ENCODE results near the gene TBC1D8. TPM values are rescaled to one million over a fixed set of nuclear protein-coding genes. Genes with fewer than 3 reads are reported as not detected.

TBC1D8 gene
- total and polyA plus RNA-seq, 2 of the 13 experiments (the other 11 are each of a cell fraction or from before 2014, with no cell fraction given): 45.1 to 95.4 TPM

- TF ChIP-seq, protein P1, sequence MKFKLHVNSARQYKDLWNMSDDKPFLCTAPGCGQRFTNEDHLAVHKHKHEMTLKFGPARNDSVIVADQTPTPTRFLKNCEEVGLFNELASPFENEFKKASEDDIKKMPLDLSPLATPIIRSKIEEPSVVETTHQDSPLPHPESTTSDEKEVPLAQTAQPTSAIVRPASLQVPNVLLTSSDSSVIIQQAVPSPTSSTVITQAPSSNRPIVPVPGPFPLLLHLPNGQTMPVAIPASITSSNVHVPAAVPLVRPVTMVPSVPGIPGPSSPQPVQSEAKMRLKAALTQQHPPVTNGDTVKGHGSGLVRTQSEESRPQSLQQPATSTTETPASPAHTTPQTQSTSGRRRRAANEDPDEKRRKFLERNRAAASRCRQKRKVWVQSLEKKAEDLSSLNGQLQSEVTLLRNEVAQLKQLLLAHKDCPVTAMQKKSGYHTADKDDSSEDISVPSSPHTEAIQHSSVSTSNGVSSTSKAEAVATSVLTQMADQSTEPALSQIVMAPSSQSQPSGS (CRISPR knock-in tag; IDR thresholded peaks at IDR 0.05): peak; percentile 95
- TF ChIP-seq ZNF350 (CRISPR knock-in tag; IDR thresholded peaks at IDR 0.05; ENCODE audit: borderline replicate concordance, low read depth): no peak; the same call in 1 of the 2 replicates
- peak; percentile 98 for TF ChIP-seq FOXJ3 (CRISPR knock-in tag; IDR thresholded peaks at IDR 0.05; ENCODE audit: borderline replicate concordance)
- TF ChIP-seq RBM22 (optimal IDR thresholded peaks at IDR 0.05; ENCODE audit: low read length): no peak
- TF ChIP-seq ELF3 (CRISPR knock-in tag; IDR thresholded peaks at IDR 0.05): peak; percentile 79
- TF ChIP-seq ZNF674 (CRISPR knock-in tag; IDR thresholded peaks at IDR 0.05; ENCODE audit: low read depth): no peak
- TF ChIP-seq ZNF460 (CRISPR knock-in tag; IDR thresholded peaks at IDR 0.05; ENCODE audit: borderline replicate concordance): peak; percentile 92
- TF ChIP-seq ZSCAN25 (CRISPR knock-in tag; IDR thresholded peaks at IDR 0.05): peak; percentile 46; the same call in 1 of the 2 replicates
- TF ChIP-seq SMAD1 (CRISPR knock-in tag; IDR thresholded peaks at IDR 0.05; ENCODE audit: borderline replicate concordance, low read depth): no peak
- TF ChIP-seq NCOR1 (IDR thresholded peaks at IDR 0.05; ENCODE audit: borderline replicate concordance, low read length): peak; percentile 97
- TF ChIP-seq ZNF850 (CRISPR knock-in tag; conservative IDR thresholded peaks at IDR 0.05): no peak
- TF ChIP-seq ZNF891 (CRISPR knock-in tag; IDR thresholded peaks at IDR 0.05): no peak
- TF ChIP-seq ZKSCAN5 (CRISPR knock-in tag; IDR thresholded peaks at IDR 0.05): no peak
- TF ChIP-seq ZNF101 (CRISPR knock-in tag; IDR thresholded peaks at IDR 0.05; ENCODE audit: borderline replicate concordance, low read depth): no peak
- TF ChIP-seq KAT7 (CRISPR knock-in tag; IDR thresholded peaks at IDR 0.05; ENCODE audit: borderline replicate concordance): no peak
- no peak; the same call in 1 of the 2 replicates for TF ChIP-seq SAFB2 (CRISPR knock-in tag; IDR thresholded peaks at IDR 0.05; ENCODE audit: borderline replicate concordance, low read depth)
- TF ChIP-seq POLR2G (IDR thresholded peaks at IDR 0.05; ENCODE audit: low read depth, low read length): peak; percentile 56; the same call in 1 of the 2 replicates
- TF ChIP-seq ZNF251 (CRISPR knock-in tag; IDR thresholded peaks at IDR 0.05): no peak
- TF ChIP-seq MTA1 (CRISPR knock-in tag; IDR thresholded peaks at IDR 0.05; ENCODE audit: borderline replicate concordance): peak; percentile 51; the same call in 1 of the 2 replicates
- TF ChIP-seq, protein P2, sequence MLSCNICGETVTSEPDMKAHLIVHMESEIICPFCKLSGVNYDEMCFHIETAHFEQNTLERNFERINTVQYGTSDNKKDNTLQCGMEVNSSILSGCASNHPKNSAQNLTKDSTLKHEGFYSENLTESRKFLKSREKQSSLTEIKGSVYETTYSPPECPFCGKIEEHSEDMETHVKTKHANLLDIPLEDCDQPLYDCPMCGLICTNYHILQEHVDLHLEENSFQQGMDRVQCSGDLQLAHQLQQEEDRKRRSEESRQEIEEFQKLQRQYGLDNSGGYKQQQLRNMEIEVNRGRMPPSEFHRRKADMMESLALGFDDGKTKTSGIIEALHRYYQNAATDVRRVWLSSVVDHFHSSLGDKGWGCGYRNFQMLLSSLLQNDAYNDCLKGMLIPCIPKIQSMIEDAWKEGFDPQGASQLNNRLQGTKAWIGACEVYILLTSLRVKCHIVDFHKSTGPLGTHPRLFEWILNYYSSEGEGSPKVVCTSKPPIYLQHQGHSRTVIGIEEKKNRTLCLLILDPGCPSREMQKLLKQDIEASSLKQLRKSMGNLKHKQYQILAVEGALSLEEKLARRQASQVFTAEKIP (CRISPR knock-in tag; IDR thresholded peaks at IDR 0.05; ENCODE audit: borderline replicate concordance): no peak
- peak; percentile 56; the same call in 1 of the 2 replicates for TF ChIP-seq GATAD1 (CRISPR knock-in tag; IDR thresholded peaks at IDR 0.05)
- TF ChIP-seq, protein P3, sequence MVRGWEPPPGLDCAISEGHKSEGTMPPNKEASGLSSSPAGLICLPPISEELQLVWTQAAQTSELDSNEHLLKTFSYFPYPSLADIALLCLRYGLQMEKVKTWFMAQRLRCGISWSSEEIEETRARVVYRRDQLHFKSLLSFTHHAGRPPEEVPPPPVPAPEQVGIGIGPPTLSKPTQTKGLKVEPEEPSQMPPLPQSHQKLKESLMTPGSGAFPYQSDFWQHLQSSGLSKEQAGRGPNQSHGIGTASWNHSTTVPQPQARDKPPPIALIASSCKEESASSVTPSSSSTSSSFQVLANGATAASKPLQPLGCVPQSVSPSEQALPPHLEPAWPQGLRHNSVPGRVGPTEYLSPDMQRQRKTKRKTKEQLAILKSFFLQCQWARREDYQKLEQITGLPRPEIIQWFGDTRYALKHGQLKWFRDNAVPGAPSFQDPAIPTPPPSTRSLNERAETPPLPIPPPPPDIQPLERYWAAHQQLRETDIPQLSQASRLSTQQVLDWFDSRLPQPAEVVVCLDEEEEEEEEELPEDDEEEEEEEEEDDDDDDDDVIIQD (CRISPR knock-in tag; IDR thresholded peaks at IDR 0.05; ENCODE audit: low read depth): peak; percentile 94
Measured at GRCh38 chr2:101116841-101117552, 34.2 kb downstream of the TBC1D8 start (continued).

All from HepG2 (cell line).